ENCODE data around the gene MRPS31. TPM values are rescaled to one million over a fixed set of nuclear protein-coding genes. Genes with fewer than 3 reads are reported as not detected.

MRPS31 gene
- total RNA-seq, 1 experiment from 2014 or later, result 22.8 TPM

DNA sequence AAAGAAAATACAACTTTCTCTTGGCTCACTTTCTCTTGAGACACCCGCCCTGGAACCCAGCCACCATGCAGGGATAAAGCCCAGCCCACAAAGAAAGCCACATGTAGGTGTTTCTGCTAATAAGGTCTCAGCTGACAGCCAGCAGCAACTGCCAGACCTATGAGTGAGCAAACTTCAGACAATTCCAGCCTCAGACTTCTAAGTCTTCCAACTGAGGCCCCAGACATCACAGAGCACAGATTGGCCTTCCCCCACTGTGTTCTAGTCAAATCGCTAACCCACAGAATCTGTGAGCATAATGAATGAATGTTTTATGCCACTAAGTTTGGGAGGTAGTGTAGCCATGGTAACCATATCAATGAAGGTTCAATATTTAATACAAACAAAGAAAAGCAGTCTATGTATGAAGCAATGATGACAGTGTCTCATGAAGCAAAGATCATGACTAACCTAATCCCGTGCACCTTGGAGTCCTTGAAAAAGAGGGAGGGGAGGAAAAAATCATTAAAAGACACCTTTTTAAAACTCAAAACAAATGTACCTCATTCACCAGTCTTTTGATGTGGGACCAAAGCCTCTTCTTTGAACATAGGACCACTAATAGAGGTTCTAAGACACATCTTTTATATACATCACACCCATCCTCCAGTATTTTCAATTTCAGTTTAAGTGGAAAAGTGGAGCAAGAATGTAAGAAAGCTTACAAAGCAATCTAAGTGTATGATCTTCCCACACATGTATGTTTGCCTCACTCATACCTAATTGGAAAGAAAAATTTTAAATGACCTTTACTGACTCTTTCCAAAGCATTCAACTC is 6.2 kb downstream of the MRPS31 start:
- TF ChIP-seq ZBTB33 (IDR thresholded peaks at IDR 0.05; ENCODE audit: extremely low read depth, insufficient replicate concordance, low read length) (no peak), EZH2 (IDR thresholded peaks at IDR 0.05) (no peak), TCF7L2 (IDR thresholded peaks at IDR 0.05; ENCODE audit: borderline replicate concordance, extremely low read depth, insufficient read depth, insufficient read length) (no peak), SP1 (IDR thresholded peaks at IDR 0.05; ENCODE audit: low read depth) (no peak), REST (IDR thresholded peaks at IDR 0.05; ENCODE audit: low read depth) (no peak), YY1 (IDR thresholded peaks at IDR 0.05; ENCODE audit: extremely low read depth, insufficient replicate concordance, low read depth, low read length) (no peak), RAD21 (IDR thresholded peaks at IDR 0.05; ENCODE audit: low read depth) (no peak), ZFX (IDR thresholded peaks at IDR 0.05) (no peak), JUND (IDR thresholded peaks at IDR 0.05) (no peak), EZH2phosphoT487 (IDR thresholded peaks at IDR 0.05; ENCODE audit: borderline replicate concordance) (no peak), ZNF274 (IDR thresholded peaks at IDR 0.05; ENCODE audit: low read depth, low read length) (no peak), SIN3A (IDR thresholded peaks at IDR 0.05; ENCODE audit: low read depth) (no peak), CBX3 (IDR thresholded peaks at IDR 0.05; ENCODE audit: low read depth) (no peak), ATF3 (IDR thresholded peaks at IDR 0.05) (no peak)
- Histone ChIP-seq H3K27ac (ENCODE audit: low read depth, low read length) (no peak overlapping the region), H2AFZ (ENCODE audit: low read depth, low read length, poor library complexity, severe bottlenecking) (no peak overlapping the region), H3K79me2 (ENCODE audit: insufficient read depth, low read length) (peaks cover 11% of the 10 kb centered on the region), H4K20me1 (ENCODE audit: insufficient read depth) (no peaks in the 10 kb centered on the region), H3K27me3 (ENCODE audit: insufficient read depth, low read length) (no peaks in the 10 kb centered on the region), H3K9me3 (ENCODE audit: control insufficient read depth in 1 of 2, insufficient read depth in 1 of 2, low read depth in 1 of 2, low read length in 2 of 2) (no peaks in the 10 kb centered on the region), H3K9me2 (ENCODE audit: insufficient read depth) (no peaks in the 10 kb centered on the region), H3K36me3 (ENCODE audit: control insufficient read depth in 1 of 2, insufficient read depth in 2 of 2, low read length in 2 of 2) (peaks cover 0 to 15% of the 10 kb centered on the region in 2 experiments; a peak in 2 of 4 replicates), H3K9ac (ENCODE audit: low read length) (no peak overlapping the region), H3K4me1 (ENCODE audit: control insufficient read depth in 1 of 2, insufficient read depth in 2 of 2, low read length in 2 of 2) (peaks cover 4% of the 10 kb centered on the region in 2 experiments; a peak in 2 of 4 replicates), H3K4me3 (replicated peaks in 1 of 2; ENCODE audit: low read depth in 1 of 2, low read length in 2 of 2) (no peak overlapping the region), H3K4me2 (ENCODE audit: low read length) (no peak overlapping the region)
- no TSS peak for BruUV-seq (replicated peaks)
- ATAC-seq (no peak), DNase-seq (ENCODE audit: low read depth, low spot score) (no peak)
- ChIA-PET RAD21 (ENCODE audit: low non-redundant PET in 1 of 2, low total read pairs in 2 of 2, uncharacterized antibody in 2 of 2, unreplicated experiment in 2 of 2) (no interaction called here), CTCF (interaction anchor here (1.4 kb wide), 1 partner anchor 12 kb away, joined by 4 read pairs; no protein-coding TSS in a partner anchor), POLR2A (no interaction called here)
- intact Hi-C loops (cut with micrococcal nuclease), result no loop called here
